Epithelial cell of proximal tubule (primary cell): ENCODE data around the gene OPTC. TPM values are rescaled to one million over a fixed set of nuclear protein-coding genes. Genes with fewer than 3 reads are reported as not detected.

ENCODE experiments used
- DNase-seq: peaks from one replicate; pipeline ENCODE4 v3.0.0-alpha.2; 2011; ENCODE audit warnings: low read depth
- H3K4me3 ChIP-seq: 2 replicates; pipeline ENCODE4 v1.5.1; 2011; ENCODE audit warnings: low read depth, mild to moderate bottlenecking, low read length
- total RNA-seq: library from RNA; depleted of rRNA; stranded (reverse); fragments of >200 nt; gene quantifications from 2 replicates; pipeline ENCODE4 v1.2.3, GENCODE V29; 2015
- TF ChIP-seq, protein P1 (sequence below): conservative IDR thresholded peaks from 2 replicates; pipeline ENCODE4 v1.5.1; 2012; ENCODE audit warnings: low read depth, mild to moderate bottlenecking, low read length

OPTC gene
- total RNA-seq, 1 donor from 2014 or later, result not detected

DNA sequence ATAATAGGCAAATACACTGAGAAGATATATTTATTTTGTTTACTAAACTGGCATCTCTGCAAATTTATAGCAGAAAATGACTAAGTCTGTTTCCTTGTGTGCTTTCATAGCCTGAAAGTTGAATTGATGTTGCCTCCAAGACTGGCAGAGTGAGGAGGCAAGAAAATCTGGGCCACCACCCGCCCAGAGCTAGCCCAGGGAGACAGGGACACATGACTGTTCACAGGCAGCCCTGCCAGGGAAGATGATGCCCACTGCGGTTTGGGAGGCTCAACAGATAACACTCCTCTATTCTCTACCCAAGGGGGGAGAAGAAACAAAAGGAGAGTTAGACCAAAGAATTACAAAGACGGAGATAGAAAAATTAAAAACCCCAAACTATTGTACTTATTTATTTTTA, 37.1 kb downstream of the OPTC start:
- no peak for DNase-seq
- H3K4me3 ChIP-seq, result no peak overlapping the region
- TF ChIP-seq, protein P1, sequence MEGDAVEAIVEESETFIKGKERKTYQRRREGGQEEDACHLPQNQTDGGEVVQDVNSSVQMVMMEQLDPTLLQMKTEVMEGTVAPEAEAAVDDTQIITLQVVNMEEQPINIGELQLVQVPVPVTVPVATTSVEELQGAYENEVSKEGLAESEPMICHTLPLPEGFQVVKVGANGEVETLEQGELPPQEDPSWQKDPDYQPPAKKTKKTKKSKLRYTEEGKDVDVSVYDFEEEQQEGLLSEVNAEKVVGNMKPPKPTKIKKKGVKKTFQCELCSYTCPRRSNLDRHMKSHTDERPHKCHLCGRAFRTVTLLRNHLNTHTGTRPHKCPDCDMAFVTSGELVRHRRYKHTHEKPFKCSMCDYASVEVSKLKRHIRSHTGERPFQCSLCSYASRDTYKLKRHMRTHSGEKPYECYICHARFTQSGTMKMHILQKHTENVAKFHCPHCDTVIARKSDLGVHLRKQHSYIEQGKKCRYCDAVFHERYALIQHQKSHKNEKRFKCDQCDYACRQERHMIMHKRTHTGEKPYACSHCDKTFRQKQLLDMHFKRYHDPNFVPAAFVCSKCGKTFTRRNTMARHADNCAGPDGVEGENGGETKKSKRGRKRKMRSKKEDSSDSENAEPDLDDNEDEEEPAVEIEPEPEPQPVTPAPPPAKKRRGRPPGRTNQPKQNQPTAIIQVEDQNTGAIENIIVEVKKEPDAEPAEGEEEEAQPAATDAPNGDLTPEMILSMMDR, result no peak

DNA sequence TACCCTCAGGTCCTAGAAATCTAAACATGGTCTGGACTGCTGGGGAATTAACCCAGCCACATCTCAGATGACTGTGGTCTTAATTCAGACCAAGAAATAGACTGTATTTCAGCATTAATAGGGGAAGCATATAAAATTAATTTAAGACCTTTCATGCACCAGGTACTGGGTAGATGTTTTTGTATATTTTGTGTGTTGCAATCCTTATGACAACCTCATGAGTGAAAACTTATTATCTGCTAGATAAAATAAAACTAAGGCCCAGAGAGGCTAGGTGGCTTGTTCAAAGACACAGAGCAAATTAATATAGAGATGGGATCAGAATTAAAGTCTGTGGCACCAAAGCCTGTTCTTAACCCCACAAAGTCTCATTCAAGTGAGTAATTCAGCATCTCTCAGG, 40.1 kb downstream of the OPTC start:
- TF ChIP-seq, protein P1, result no peak
- no peak for DNase-seq
- no peak overlapping the region for H3K4me3 ChIP-seq

DNA sequence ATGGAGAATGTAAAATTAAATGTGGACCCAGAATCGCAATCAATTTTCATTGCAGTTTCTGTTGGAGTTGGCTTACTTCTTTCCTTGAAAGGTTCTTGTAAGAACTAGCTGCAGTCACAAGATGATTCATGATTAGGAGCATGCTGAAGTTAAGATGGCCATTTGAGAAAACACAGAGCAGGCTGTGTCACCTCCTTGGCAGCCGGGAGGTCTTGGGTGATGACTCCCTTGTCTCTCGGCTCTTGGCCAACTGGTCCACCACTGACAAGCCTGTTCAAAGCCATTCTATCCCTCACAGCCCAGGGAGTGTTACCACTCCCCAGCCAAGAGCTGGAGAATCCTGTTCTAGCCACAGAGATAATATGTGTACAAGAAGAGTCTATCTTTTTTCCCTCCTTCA, 40.6 kb downstream of the OPTC start:
- no peak overlapping the region for H3K4me3 ChIP-seq
- DNase-seq, result no peak
- TF ChIP-seq, protein P1, result no peak

DNA sequence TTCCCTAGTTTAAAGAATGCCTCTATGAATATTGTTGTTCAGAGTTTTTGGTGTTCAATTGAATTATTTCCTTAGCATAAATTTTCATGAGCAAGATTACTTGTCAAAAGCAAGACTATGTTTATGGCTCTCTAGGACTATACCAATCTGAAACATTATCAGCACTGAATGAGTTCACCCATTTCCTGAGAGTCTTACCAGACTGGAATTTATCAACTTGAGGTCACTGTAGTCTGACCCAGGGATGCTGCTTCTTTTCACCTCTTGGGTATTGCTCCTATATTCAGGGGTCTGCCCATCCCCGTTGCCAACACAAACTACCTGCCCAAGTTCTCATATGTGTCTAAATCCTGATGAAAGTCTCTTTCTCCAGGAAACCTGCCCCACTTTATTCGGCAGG, 42.6 kb downstream of the OPTC start:
- TF ChIP-seq, protein P1, result no peak
- DNase-seq, result no peak
- H3K4me3 ChIP-seq, result no peak overlapping the region

DNA sequence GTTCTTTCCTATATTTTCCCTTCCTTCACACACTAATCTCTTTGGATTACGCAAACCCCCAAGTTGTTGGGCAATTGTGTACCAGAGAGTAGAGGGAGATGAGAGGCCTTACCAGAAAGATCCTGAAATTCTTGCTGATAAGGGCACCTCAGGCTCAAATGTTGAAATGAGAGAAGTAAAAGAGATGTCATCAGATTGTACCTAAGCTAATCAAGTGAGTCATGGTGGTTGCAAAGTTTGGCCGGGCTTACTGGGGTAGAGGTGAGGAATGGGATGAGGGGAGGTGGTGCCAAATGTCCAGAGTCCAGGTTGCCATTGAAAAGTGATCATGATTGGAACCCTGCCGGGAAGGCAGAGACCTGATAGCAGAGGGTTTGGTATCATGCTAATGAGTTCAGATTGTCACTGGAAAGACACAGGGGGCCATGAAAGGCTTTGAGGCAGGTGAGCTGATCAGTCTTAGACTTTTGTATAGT, 43.1 kb downstream of the OPTC start:
- H3K4me3 ChIP-seq, result no peak overlapping the region
- DNase-seq, result no peak
- TF ChIP-seq, protein P1, result no peak

DNA sequence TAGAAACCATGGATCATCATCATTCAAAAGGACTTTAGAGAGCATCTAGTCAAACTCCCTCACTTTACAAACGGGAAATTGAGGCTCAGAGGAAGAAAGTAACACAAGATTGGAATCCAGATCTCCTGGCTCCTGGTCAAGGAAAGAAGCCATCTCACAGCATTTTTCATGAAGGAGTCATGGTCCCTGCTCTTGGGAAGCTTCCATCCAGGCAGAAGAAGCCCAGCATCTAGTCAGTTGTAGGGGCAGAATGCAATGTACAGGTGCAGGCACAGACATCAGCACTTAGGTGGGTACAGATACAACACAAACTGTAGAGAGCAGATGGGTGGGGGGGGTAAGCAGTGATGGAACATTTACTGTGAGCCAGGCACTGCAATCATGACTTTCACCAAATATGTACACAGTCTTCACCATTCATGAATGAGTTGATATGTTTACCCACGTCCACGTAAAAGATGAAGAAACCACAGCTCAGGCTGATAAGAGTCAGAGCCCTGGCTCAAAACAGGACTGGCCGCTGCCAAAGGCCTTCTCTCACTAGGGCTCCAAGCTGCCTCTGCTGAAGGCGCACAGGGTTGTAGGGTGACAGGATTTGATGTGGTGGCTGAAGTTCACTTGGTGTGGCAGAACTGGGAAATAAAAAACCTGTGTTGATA, 44.0 kb downstream of the OPTC start:
- TF ChIP-seq, protein P1, result no peak
- no peak overlapping the region for H3K4me3 ChIP-seq
- DNase-seq, result no peak

DNA sequence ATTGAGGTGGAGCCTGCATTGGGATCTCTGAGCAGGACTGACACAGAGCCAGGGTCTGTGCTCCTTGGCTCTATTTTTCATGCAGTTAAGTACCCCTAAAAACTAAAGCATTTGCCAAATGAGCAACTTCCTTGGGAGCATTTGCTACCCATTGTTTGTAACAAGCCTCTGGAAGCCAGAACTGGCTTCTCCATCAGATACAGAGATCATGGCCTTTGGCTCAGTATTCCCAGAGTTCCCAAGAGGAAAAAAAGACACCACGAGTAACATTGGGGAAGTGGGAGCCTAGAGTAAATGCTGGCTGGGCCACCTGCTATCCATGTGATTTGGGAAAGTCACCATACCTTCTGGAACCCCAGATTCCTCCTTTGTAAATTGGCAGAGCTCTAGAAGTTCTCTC, 44.8 kb downstream of the OPTC start:
- H3K4me3 ChIP-seq, result no peak overlapping the region
- no peak for DNase-seq
- TF ChIP-seq, protein P1, result no peak
